ENCODE measurements around the gene NFKB2.
A peak's percentile ranks its signal among the peaks of the same experiment; 100 is the strongest.

Gene NFKB2

DNA sequence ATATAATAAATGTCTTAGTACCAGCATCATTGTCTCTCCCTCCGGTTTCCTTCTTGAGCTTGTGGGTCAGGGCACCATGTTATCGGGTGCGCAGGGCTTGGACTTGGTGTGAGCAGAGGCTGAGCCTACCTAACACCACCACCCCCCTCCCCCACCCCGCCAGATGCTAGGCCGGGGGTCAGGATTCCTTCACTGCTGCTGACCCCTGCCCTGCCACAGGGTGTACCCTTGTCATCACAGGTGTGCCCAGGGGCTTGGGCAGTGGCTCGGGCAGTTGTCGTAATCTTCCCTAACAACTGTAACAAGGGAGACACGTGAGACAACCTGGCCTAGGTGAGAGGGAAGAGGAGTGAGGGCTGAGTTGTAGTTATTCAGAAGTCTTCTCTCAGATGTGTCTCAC lies 12.6 kb upstream of the NFKB2 start:
- TF ChIP-seq, protein P1, sequence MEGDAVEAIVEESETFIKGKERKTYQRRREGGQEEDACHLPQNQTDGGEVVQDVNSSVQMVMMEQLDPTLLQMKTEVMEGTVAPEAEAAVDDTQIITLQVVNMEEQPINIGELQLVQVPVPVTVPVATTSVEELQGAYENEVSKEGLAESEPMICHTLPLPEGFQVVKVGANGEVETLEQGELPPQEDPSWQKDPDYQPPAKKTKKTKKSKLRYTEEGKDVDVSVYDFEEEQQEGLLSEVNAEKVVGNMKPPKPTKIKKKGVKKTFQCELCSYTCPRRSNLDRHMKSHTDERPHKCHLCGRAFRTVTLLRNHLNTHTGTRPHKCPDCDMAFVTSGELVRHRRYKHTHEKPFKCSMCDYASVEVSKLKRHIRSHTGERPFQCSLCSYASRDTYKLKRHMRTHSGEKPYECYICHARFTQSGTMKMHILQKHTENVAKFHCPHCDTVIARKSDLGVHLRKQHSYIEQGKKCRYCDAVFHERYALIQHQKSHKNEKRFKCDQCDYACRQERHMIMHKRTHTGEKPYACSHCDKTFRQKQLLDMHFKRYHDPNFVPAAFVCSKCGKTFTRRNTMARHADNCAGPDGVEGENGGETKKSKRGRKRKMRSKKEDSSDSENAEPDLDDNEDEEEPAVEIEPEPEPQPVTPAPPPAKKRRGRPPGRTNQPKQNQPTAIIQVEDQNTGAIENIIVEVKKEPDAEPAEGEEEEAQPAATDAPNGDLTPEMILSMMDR (IDR thresholded peaks at IDR 0.05; ENCODE audit: borderline replicate concordance, control extremely low read depth, extremely low read depth, insufficient read depth, missing control alignments): no peak
- DNase-seq (ENCODE audit: low spot score): no peak
- in situ Hi-C loops (cut with MboI; ENCODE audit: low sequenced_read_pairs, unreplicated experiment): no loop called here

GRCh38 chr10:102384053-102384452 lies 11.5 kb upstream of the NFKB2 start:
- TF ChIP-seq, protein P1 (IDR thresholded peaks at IDR 0.05; ENCODE audit: borderline replicate concordance, control extremely low read depth, extremely low read depth, insufficient read depth, missing control alignments): peak; percentile 23
- in situ Hi-C loops (cut with MboI; ENCODE audit: low sequenced_read_pairs, unreplicated experiment): no loop called here
- no peak for DNase-seq (ENCODE audit: low spot score)

DNA sequence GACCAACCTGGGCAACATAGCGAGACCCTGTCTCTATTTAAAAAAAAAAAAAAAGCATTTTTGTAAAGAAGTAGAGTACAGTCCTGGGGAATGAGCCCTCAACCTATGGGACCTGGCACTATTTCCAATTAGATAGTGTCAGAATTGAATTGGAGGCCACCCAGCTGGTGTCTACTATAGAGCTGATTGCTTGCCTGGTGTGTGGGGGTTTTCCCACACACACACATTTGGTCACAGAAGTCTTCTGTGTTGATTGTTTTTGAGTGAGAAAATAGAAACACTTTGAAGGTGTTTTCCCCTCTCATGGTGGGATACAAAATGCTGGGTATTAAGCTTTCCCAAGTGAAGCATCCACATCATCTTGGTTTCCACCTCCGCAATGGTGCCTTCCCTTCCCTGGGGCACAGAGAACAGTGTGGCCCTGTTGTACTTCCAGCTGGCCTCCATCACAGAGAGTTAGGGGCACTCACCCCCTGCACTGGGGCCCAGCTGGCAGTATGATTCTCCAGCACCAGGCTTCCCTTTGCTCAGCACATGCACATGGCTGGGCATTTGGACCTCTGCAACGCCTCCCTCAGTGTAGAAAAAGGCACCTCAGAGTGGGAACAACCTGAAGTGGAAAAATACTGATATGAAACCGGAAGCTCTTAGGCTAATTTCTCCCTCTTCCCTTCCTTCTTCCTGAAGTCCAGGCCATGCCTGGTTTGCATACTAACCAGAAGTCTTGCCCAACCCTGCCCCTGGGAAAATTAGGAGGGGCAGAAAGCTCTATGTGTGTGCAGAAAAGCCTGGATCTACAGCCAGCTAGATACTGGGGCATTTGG lies 10.7 kb upstream of the NFKB2 start:
- in situ Hi-C loops (cut with MboI; ENCODE audit: low sequenced_read_pairs, unreplicated experiment): no loop called here
- TF ChIP-seq, protein P1 (IDR thresholded peaks at IDR 0.05; ENCODE audit: borderline replicate concordance, control extremely low read depth, extremely low read depth, insufficient read depth, missing control alignments): no peak
- DNase-seq (ENCODE audit: low spot score): no peak

DNA sequence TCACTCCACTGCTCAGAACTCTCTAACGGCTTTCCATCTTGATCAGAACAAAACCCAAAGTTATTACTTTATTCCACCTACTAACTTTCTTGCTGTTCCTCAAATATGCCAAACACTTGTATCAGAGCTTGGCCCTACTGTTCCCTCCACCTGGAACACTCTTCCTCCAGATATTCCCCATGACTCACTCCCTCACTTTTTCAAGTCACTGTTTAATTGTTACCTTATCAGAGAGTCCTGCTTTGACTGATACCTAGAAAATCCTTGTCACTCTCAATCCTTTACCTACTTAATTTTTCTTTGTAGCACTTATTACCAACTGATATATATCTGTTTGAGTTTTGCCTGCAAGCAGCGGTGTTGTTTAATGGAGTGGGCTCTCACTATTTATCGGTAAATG lies 5.6 kb upstream of the NFKB2 start:
- no peak for DNase-seq (ENCODE audit: low spot score)
- TF ChIP-seq, protein P1 (IDR thresholded peaks at IDR 0.05; ENCODE audit: borderline replicate concordance, control extremely low read depth, extremely low read depth, insufficient read depth, missing control alignments): no peak
- in situ Hi-C loops (cut with MboI; ENCODE audit: low sequenced_read_pairs, unreplicated experiment): no loop called here

- DNase-seq (ENCODE audit: low spot score): no peak
- TF ChIP-seq, protein P1 (IDR thresholded peaks at IDR 0.05; ENCODE audit: borderline replicate concordance, control extremely low read depth, extremely low read depth, insufficient read depth, missing control alignments): no peak
- in situ Hi-C loops (cut with MboI; ENCODE audit: low sequenced_read_pairs, unreplicated experiment): no loop called here
Observed at GRCh38 chr10:102392306-102392705, 3.2 kb upstream of the NFKB2 start.

GRCh38 chr10:102393411-102394078 lies 2.0 kb upstream of the NFKB2 start:
- TF ChIP-seq, protein P1 (IDR thresholded peaks at IDR 0.05; ENCODE audit: borderline replicate concordance, control extremely low read depth, extremely low read depth, insufficient read depth, missing control alignments): peak; percentile 86
- in situ Hi-C loops (cut with MboI; ENCODE audit: low sequenced_read_pairs, unreplicated experiment): no loop called here
- DNase-seq (ENCODE audit: low spot score): no peak
